ENCODE data around the gene SLC49A4. TPM values are rescaled to one million over a fixed set of nuclear protein-coding genes. Genes with fewer than 3 reads are reported as not detected.

The SLC49A4 gene
- total RNA-seq, 1 experiment from 2014 or later = 10.2 TPM

- Mint-ChIP-seq H3K27ac (no peak overlapping the region), H3K9me3 (peaks cover 11% of the 10 kb centered on the region), H3K4me3 (no peak overlapping the region), H3K4me1 (peaks cover 47% of the 10 kb centered on the region), H3K36me3 (peaks cover 8% of the 10 kb centered on the region), H3K27me3 (ENCODE audit: low read depth) (peaks cover 8% of the 10 kb centered on the region)
- TF ChIP-seq CREB1 (CRISPR knock-in tag; IDR thresholded peaks at IDR 0.05) (no peak), ARID4B (CRISPR knock-in tag; IDR thresholded peaks at IDR 0.05; ENCODE audit: borderline replicate concordance) (no peak), ATF2 (CRISPR knock-in tag; IDR thresholded peaks at IDR 0.05; ENCODE audit: borderline replicate concordance, low read depth) (no peak), ZSCAN18 (CRISPR knock-in tag; IDR thresholded peaks at IDR 0.05) (no peak), HMGXB4 (CRISPR knock-in tag; IDR thresholded peaks at IDR 0.05) (no peak), ZNF423 (CRISPR knock-in tag; IDR thresholded peaks at IDR 0.05) (no peak), ZNF396 (CRISPR knock-in tag; IDR thresholded peaks at IDR 0.05; ENCODE audit: borderline replicate concordance) (no peak), MXD4 (CRISPR knock-in tag; IDR thresholded peaks at IDR 0.05; ENCODE audit: borderline replicate concordance) (no peak), GRHL2 (CRISPR knock-in tag; IDR thresholded peaks at IDR 0.05; ENCODE audit: insufficient replicate concordance, severe bottlenecking) (no peak), ZNF138 (CRISPR knock-in tag; conservative IDR thresholded peaks at IDR 0.05) (no peak), USF1 (CRISPR knock-in tag; IDR thresholded peaks at IDR 0.05) (no peak), ZNF219 (CRISPR knock-in tag; IDR thresholded peaks at IDR 0.05; ENCODE audit: borderline replicate concordance) (no peak), SP1 (CRISPR knock-in tag; conservative IDR thresholded peaks at IDR 0.05) (no peak), EMX1 (CRISPR knock-in tag; IDR thresholded peaks at IDR 0.05) (no peak)
- ATAC-seq (no peak), DNase-seq (ENCODE audit: low spot score) (no peak)
- ChIA-PET POLR2A (no interaction called here), CTCF (interaction anchor here (0.6 kb wide), 1 partner anchor 364 kb away, joined by 4 read pairs; no protein-coding TSS in a partner anchor)
Observed at GRCh38 chr3:122892118-122892960, 97.5 kb downstream of the SLC49A4 start.

- ChIA-PET CTCF (interaction anchor here (0.6 to 0.9 kb wide), 2 partner anchors 368 to 460 kb away, joined by 3 read pairs; no protein-coding TSS in a partner anchor), POLR2A (no interaction called here)
- no peak overlapping the region for H3K27ac Mint-ChIP-seq
- H3K9me3 Mint-ChIP-seq = peaks cover 11% of the 10 kb centered on the region
- H3K4me3 Mint-ChIP-seq = no peak overlapping the region
- H3K36me3 Mint-ChIP-seq = peaks cover 8% of the 10 kb centered on the region
- H3K4me1 Mint-ChIP-seq = peaks cover 47% of the 10 kb centered on the region
- ATAC-seq (no peak), DNase-seq (ENCODE audit: low spot score) (no peak)
- H3K27me3 Mint-ChIP-seq (ENCODE audit: low read depth) = peaks cover 8% of the 10 kb centered on the region
- TF ChIP-seq RORB (CRISPR knock-in tag; IDR thresholded peaks at IDR 0.05) (no peak), E2F1 (CRISPR knock-in tag; IDR thresholded peaks at IDR 0.05) (no peak), KAT7 (CRISPR knock-in tag; IDR thresholded peaks at IDR 0.05; ENCODE audit: borderline replicate concordance) (no peak), ETV6 (CRISPR knock-in tag; IDR thresholded peaks at IDR 0.05) (no peak), SMAD3 (CRISPR knock-in tag; IDR thresholded peaks at IDR 0.05; ENCODE audit: borderline replicate concordance) (no peak), ATF2 (CRISPR knock-in tag; IDR thresholded peaks at IDR 0.05; ENCODE audit: borderline replicate concordance, low read depth) (no peak), JAZF1 (CRISPR knock-in tag; IDR thresholded peaks at IDR 0.05) (no peak), CREB1 (CRISPR knock-in tag; IDR thresholded peaks at IDR 0.05) (no peak)
Observed at GRCh38 chr3:122893282-122893681, 98.4 kb downstream of the SLC49A4 start.
